Measurements from ENCODE around the gene ELANE. TPM values are rescaled to one million over a fixed set of nuclear protein-coding genes. Genes with fewer than 3 reads are reported as not detected.
"Not testable (repeated sequence)": the region's sequence is repeated elsewhere in the genome, so short reads cannot be mapped to it uniquely, and the experiment has no call there.

The ELANE gene
- total RNA-seq, 2 donors from 2014 or later: 0.81 TPM; not detected in 1

GRCh38 chr19:831407-832369 is 20.4 kb upstream of the ELANE start:
- intact Hi-C loops (cut with DNase I, micrococcal nuclease): no loop called here
- DNase-seq (no peak), ATAC-seq (no peak)

DNA sequence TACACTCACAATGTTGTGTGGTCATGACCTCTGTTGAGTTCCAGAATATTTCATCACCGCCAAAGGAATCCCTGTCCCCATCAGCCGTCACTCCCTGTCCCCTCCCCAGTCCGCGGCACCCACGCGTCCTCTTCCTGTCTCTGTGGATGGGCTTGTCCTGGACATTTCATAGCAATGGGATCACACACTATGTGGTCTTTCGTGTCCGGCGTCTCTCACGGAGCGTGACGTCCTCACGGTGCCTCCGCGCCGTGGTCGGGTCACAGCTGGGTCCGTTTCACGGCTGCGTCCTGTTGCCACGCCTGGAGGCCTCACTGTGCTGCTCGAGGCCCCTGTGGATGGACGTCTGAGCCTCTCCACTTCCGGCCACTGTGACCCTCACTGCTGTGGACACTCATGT is 17.9 kb upstream of the ELANE start:
- intact Hi-C loops (cut with DNase I, micrococcal nuclease): no loop called here
- no peak for ATAC-seq
- DNase-seq: no peak

- intact Hi-C loops (cut with DNase I, micrococcal nuclease): no loop called here
- DNase-seq: no peak
- ATAC-seq: no peak
These were observed 16.8 kb upstream of the ELANE start for GRCh38 chr19:835210-835810.

DNA sequence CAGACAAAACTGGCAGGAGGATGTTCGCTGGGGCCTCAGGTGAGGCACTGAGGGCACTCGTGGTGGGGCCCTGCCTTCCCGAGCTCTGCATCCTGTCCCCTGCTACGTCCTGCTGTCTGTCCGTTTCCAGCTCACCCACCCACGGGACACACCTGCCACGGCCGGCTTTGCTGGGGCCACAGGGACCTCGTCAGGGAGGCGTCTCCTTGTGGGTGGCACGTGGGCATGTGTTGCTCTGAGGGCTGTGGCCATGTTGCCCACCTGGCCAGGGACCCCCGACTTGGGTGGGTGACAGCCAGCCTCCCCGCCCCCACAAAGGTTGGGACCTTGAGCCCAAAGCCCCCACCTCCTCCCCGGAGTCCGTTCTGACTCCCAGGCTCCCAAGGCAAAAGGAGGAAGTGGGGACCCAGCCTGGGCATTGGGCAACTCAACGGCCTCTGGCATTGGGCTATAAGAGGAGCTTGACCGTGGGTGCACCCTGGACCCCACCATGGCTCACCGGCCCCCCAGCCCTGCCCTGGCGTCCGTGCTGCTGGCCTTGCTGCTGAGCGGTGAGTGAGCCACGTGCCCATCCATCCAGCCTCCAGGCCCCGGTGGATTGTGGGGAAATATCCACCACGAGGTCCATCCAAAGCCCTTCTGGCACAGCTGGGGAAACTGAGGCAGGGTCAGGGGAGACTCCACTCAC is 11.4 kb upstream of the ELANE start, which contains the start of gene PRTN3:
TSS of gene PRTN3 (plus strand) at position 481 of the 688 bp plus-strand sequence. CDS start at position 491, 10 bp downstream.
- DNase-seq (no peak), ATAC-seq (no peak)
- intact Hi-C loops (cut with DNase I, micrococcal nuclease): no loop called here

- intact Hi-C loops (cut with DNase I, micrococcal nuclease): not testable (repeated sequence)
These were observed 9.3 kb upstream of the ELANE start for GRCh38 chr19:842802-843179.

GRCh38 chr19:843180-843835 is 8.8 kb upstream of the ELANE start:
- DNase-seq: no peak
- peak; percentile 80 for ATAC-seq
- intact Hi-C loops (cut with DNase I, micrococcal nuclease): no loop called here

More at GRCh38 chr19:842802-843179, 9.3 kb upstream of the ELANE start:
- ATAC-seq, DNase-seq: not testable (repeated sequence)

DNA sequence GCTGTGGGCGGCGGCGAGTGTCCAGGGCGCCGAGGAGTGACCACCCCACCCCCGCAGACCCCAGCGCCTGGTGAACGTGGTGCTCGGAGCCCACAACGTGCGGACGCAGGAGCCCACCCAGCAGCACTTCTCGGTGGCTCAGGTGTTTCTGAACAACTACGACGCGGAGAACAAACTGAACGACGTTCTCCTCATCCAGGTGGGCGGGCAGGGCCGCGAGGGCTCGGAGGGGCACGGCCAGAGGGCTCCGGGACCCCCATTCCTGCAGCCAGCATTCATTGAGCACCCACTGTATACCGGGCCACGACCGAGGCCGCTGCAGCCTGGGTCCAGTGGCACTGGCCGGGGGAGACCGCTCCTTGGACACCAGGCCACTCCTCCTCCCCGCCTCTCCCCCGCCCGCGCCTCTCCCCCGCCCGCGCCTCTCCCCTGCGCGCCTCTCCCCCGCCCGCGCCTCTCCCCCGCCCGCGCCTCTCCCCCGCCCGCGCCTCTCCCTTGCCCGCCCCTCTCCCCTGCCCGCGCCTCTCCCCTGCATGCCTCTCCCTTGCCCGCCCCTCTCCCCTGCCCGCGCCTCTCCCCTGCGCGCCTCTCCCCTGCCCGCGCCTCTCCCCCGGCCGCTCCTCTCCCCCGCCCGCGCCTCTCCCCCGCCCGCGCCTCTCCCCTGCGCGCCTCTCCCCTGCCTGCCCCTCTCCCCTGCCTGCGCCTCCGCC is 8.1 kb upstream of the ELANE start:
- intact Hi-C loops (cut with DNase I, micrococcal nuclease): no loop called here
- ATAC-seq (peak; percentile 60), DNase-seq (no peak)

GRCh38 chr19:844546-844971 is 7.5 kb upstream of the ELANE start:
- no peak for DNase-seq
- intact Hi-C loops (cut with DNase I, micrococcal nuclease): no loop called here
- peak; percentile 14 for ATAC-seq

- ATAC-seq: no peak
- intact Hi-C loops (cut with DNase I, micrococcal nuclease): no loop called here
- no peak for DNase-seq
These were observed 6.2 kb upstream of the ELANE start for GRCh38 chr19:845707-846521.

GRCh38 chr19:848386-848921 is 3.6 kb upstream of the ELANE start:
- ATAC-seq (no peak), DNase-seq (no peak)
- intact Hi-C loops (cut with DNase I, micrococcal nuclease): no loop called here

- DNase-seq; intact Hi-C loops (cut with DNase I, micrococcal nuclease); ATAC-seq: not testable (repeated sequence)
These were observed 2.9 kb upstream of the ELANE start for GRCh38 chr19:849195-849594.

GRCh38 chr19:850221-850978 is 1.7 kb upstream of the ELANE start:
- DNase-seq (peak; percentile 70 to 86), ATAC-seq (peak; percentile 80)
- intact Hi-C loops (cut with DNase I, micrococcal nuclease): no loop called here

GRCh38 chr19:850979-851335 is 1.1 kb upstream of the ELANE start:
- ATAC-seq: no peak
- intact Hi-C loops (cut with DNase I, micrococcal nuclease): no loop called here

GRCh38 chr19:853014-853585 is 997 bp downstream of the ELANE start:
- DNase-seq (no peak), ATAC-seq (no peak)
- intact Hi-C loops (cut with DNase I, micrococcal nuclease): no loop called here

More at GRCh38 chr19:850979-851335, 1.1 kb upstream of the ELANE start:
- DNase-seq: no peak

DNA sequence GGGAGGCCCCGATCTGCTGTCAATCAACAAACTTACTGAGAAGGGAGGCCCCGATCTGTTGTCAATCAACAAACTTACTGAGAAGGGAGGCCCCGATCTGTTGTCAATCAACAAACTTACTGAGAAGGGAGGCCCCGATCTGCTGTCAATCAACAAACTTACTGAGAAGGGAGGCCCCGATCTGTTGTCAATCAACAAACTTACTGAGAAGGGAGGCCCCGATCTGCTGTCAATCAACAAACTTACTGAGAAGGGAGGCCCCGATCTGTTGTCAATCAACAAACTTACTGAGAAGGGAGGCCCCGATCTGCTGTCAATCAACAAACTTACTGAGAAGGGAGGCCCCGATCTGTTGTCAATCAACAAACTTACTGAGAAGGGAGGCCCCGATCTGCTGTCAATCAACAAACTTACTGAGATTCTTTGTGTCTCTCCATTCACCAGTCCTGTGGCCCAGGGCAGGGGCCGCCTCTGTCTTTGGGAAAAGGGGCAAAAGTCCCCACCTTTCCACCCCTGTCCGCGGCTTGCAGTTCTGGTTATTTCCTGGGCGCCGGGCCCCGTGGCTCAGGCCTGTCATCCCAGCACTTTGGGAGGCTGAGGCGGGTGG is 1.6 kb downstream of the ELANE start:
- intact Hi-C loops (cut with DNase I, micrococcal nuclease); DNase-seq; ATAC-seq: not testable (repeated sequence)

DNA sequence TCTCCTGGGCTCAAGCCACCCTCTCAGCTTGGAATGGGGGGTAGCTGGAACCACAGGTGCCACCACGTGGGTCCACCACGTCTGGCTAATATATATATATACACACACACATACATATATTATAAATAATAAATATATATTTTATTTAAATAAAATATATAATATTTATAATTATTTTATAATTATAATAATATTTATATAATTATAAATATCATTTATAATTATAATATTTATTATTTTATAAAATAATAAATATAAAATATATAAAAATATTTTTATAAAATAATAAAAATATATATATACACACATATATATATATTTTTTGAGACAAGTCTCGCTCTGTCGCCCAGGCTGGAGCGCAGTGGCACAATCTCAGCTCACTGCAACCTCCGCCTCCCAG is 2.4 kb downstream of the ELANE start:
- intact Hi-C loops (cut with DNase I, micrococcal nuclease): no loop called here
- no peak for ATAC-seq
- DNase-seq: no peak

Measured in left colon (tissue), 2 donors.